T-cell (primary cell): ENCODE data around the gene SCN1A. TPM values are rescaled to one million over a fixed set of nuclear protein-coding genes. Genes with fewer than 3 reads are reported as not detected.

Source experiments
- ATAC-seq, 4 experiments: fragments of 200-7000 bp in 3 of 4; fragments of 150-1000 bp in 1 of 4; cut with Tn5 transposase; replicated peaks in 1 of 4; 1 replicate in 3 of 4; 2 replicates in 1 of 4; pipeline ENCODE4 v1.10.0; 2021; ENCODE audit warnings: moderate library complexity in 3 of 4, mild to moderate bottlenecking in 2 of 4, moderate number of reproducible peaks in 1 of 4
- CTCF ChIA-PET, 2 donors: fragments of 300-600 bp; sonication (Branson Sonifier 250); formaldehyde crosslinking; loops; one replicate each; lab custom pipeline; 2022; ENCODE audit warnings: antibody characterized with exemption in 2 of 2; lab: Charles Lee
- POLR2A ChIA-PET, 2 donors: fragments of 300-600 bp; sonication (Branson Sonifier 250); formaldehyde crosslinking; loops; one replicate each; lab custom pipeline; 2022; ENCODE audit warnings: antibody characterized with exemption in 2 of 2; lab: Charles Lee
- DNase-seq, 35 experiments: peaks; one replicate each; pipeline versions ENCODE4 v3.0.0 to v3.0.0-alpha.2; 2013 to 2023
- H3K27ac ChIP-seq: one replicate; pipeline ENCODE4 v1.5.1; 2013; ENCODE audit warnings: low read length
- H3K27me3 ChIP-seq, 2 experiments: replicated peaks in 1 of 2; 1 replicate in 1 of 2; 2 replicates in 1 of 2; pipeline versions ENCODE4 v1.6.1 to v1.7.0; 2013; ENCODE audit warnings: low read length in 1 of 2, mixed read lengths in 1 of 2; ENCODE audit not compliant: control insufficient read depth in 2 of 2, insufficient read depth in 2 of 2; ENCODE audit errors: extremely low read depth in 1 of 2
- H3K36me3 ChIP-seq, 2 donors: 1 replicate in 1 of 2; 2 replicates in 1 of 2; pipeline versions ENCODE4 v1.6.1 to v1.7.0; 2013; ENCODE audit warnings: low read length in 1 of 2; ENCODE audit not compliant: control insufficient read depth in 2 of 2, insufficient read depth in 1 of 2; ENCODE audit errors: extremely low read depth in 1 of 2
- H3K4me1 ChIP-seq, 2 experiments: 1 replicate in 1 of 2; 2 replicates in 1 of 2; pipeline versions ENCODE4 v1.6.1 to v1.7.0; 2013; ENCODE audit warnings: low read length in 2 of 2, mixed read lengths in 1 of 2; ENCODE audit not compliant: insufficient read depth in 2 of 2, control insufficient read depth in 1 of 2; ENCODE audit errors: extremely low read depth in 1 of 2
- H3K4me3 ChIP-seq, 2 donors: 1 replicate in 1 of 2; 2 replicates in 1 of 2; pipeline versions ENCODE4 v1.5.1 to v1.7.0; 2013; ENCODE audit warnings: mild to moderate bottlenecking in 2 of 2, low read length in 1 of 2, moderate library complexity in 1 of 2; ENCODE audit not compliant: control insufficient read depth in 1 of 2; ENCODE audit errors: extremely low read depth in 1 of 2
- H3K9me3 ChIP-seq: 2 replicates; pipeline ENCODE4 v1.7.0; 2013
- H3K27ac Mint-ChIP-seq, 2 donors: one replicate each; pipeline ENCODE4 v1.8.0; 2020 to 2021; ENCODE audit warnings: mild to moderate bottlenecking in 2 of 2, mixed read lengths in 2 of 2
- H3K27me3 Mint-ChIP-seq, 2 donors: one replicate each; pipeline ENCODE4 v1.8.0; 2021 to 2022; ENCODE audit warnings: mixed read lengths in 2 of 2
- H3K36me3 Mint-ChIP-seq: one replicate; pipeline ENCODE4 v1.8.0; 2021; ENCODE audit warnings: mixed read lengths
- H3K4me1 Mint-ChIP-seq, 3 donors: one replicate each; pipeline ENCODE4 v1.8.0; 2020 to 2022; ENCODE audit warnings: mixed read lengths in 3 of 3, mild to moderate bottlenecking in 1 of 3
- H3K4me3 Mint-ChIP-seq, 3 donors: one replicate each; pipeline ENCODE4 v1.8.0; 2020 to 2022; ENCODE audit warnings: mild to moderate bottlenecking in 3 of 3, mixed read lengths in 3 of 3, moderate library complexity in 3 of 3
- H3K9me3 Mint-ChIP-seq, 3 donors: one replicate each; pipeline ENCODE4 v1.8.0; 2020 to 2022; ENCODE audit warnings: mixed read lengths in 3 of 3
- WGBS: methylation state at CpG from one replicate; pipeline ENCODE4 v1.1.5; 2013; ENCODE audit warnings: missing lambda C conversion rate; ENCODE audit not compliant: insufficient coverage; 5-methylcytosine and 5-hydroxymethylcytosine counted together
- total RNA-seq, 35 experiments: library from RNA in 6 of 35; stranded (reverse) in 6 of 35; fragments of 120-200 nt in 1 of 35; gene quantifications; one replicate each; pipeline versions ENCODE4 v1.2.1 to v1.2.4 and lab custom pipeline; 2013 to 2026

Gene SCN1A
- total RNA-seq, 5 donors from 2014 or later (not counting 1 experiment from before 2014, with no cell fraction given) = not detected

GRCh38 chr2:166042356-166042755 lies 85.5 kb downstream of the SCN1A start:
- no peak overlapping the region for H3K4me3 ChIP-seq
- WGBS = 60% methylated on average over 1 of the region's 1 CpG
- DNase-seq (no peak), ATAC-seq (no peak)
- H3K4me1 ChIP-seq = no peaks in the 10 kb centered on the region
- Mint-ChIP-seq H3K27ac (no peak overlapping the region), H3K27me3 (peaks cover 3 to 13% of the 10 kb centered on the region in 2 donors), H3K4me1 (no peaks in the 10 kb centered on the region), H3K4me3 (no peak overlapping the region), H3K9me3 (no peaks in the 10 kb centered on the region), H3K36me3 (no peaks in the 10 kb centered on the region)
- POLR2A ChIA-PET = no interaction called here
- H3K27ac ChIP-seq = no peak overlapping the region
- H3K36me3 ChIP-seq = no peaks in the 10 kb centered on the region
- CTCF ChIA-PET = no interaction called here
- H3K27me3 ChIP-seq = no peaks in the 10 kb centered on the region
- H3K9me3 ChIP-seq = no peaks in the 10 kb centered on the region

- Histone ChIP-seq H3K4me1 (no peaks in the 10 kb centered on the region), H3K4me3 (no peak overlapping the region), H3K27ac (no peak overlapping the region), H3K36me3 (no peaks in the 10 kb centered on the region), H3K9me3 (no peaks in the 10 kb centered on the region), H3K27me3 (no peaks in the 10 kb centered on the region)
- Mint-ChIP-seq H3K27me3 (peaks cover 3 to 13% of the 10 kb centered on the region in 2 donors), H3K4me3 (no peak overlapping the region), H3K36me3 (no peaks in the 10 kb centered on the region), H3K9me3 (no peaks in the 10 kb centered on the region), H3K27ac (no peak overlapping the region), H3K4me1 (no peaks in the 10 kb centered on the region)
- WGBS = no CpG with 5 or more reads among the region's 1 CpG
- ChIA-PET CTCF (no interaction called here), POLR2A (no interaction called here)
- DNase-seq (no peak), ATAC-seq (no peak)
These were observed 86.2 kb downstream of the SCN1A start for GRCh38 chr2:166041613-166042012.

GRCh38 chr2:166032361-166032760 lies 95.5 kb downstream of the SCN1A start:
- Histone ChIP-seq H3K4me1 (no peaks in the 10 kb centered on the region), H3K27me3 (no peaks in the 10 kb centered on the region), H3K9me3 (no peaks in the 10 kb centered on the region), H3K4me3 (no peak overlapping the region), H3K27ac (no peak overlapping the region), H3K36me3 (no peaks in the 10 kb centered on the region)
- no peak overlapping the region for H3K27ac Mint-ChIP-seq
- no CpG with 5 or more reads among the region's 1 CpG for WGBS
- no peaks in the 10 kb centered on the region for H3K36me3 Mint-ChIP-seq
- ATAC-seq = no peak
- ChIA-PET POLR2A (interaction anchor here in 1 of 2 donors (0.6 kb wide), 1 partner anchor 28 kb away, joined by 4 read pairs; no protein-coding TSS in a partner anchor), CTCF (no interaction called here)
- H3K9me3 Mint-ChIP-seq = no peaks in the 10 kb centered on the region
- no peak overlapping the region for H3K4me3 Mint-ChIP-seq
- no peak for DNase-seq
- peaks cover 6 to 10% of the 10 kb centered on the region in 2 donors for H3K27me3 Mint-ChIP-seq
- H3K4me1 Mint-ChIP-seq = no peaks in the 10 kb centered on the region

GRCh38 chr2:166031054-166031453 lies 96.8 kb downstream of the SCN1A start:
- H3K36me3 Mint-ChIP-seq = no peaks in the 10 kb centered on the region
- no peak for ATAC-seq
- H3K4me1 Mint-ChIP-seq = no peaks in the 10 kb centered on the region
- Histone ChIP-seq H3K27ac (no peak overlapping the region), H3K36me3 (no peaks in the 10 kb centered on the region), H3K4me3 (no peak overlapping the region), H3K9me3 (no peaks in the 10 kb centered on the region), H3K4me1 (no peaks in the 10 kb centered on the region), H3K27me3 (no peaks in the 10 kb centered on the region)
- peaks cover 6 to 10% of the 10 kb centered on the region in 2 donors for H3K27me3 Mint-ChIP-seq
- no peak overlapping the region for H3K4me3 Mint-ChIP-seq
- H3K9me3 Mint-ChIP-seq = no peaks in the 10 kb centered on the region
- H3K27ac Mint-ChIP-seq = no peak overlapping the region
- CTCF ChIA-PET = no interaction called here
- no CpG with 5 or more reads among the region's 2 CpGs for WGBS
- POLR2A ChIA-PET = no interaction called here
- no peak for DNase-seq

GRCh38 chr2:166025313-166025712 lies 102.5 kb downstream of the SCN1A start:
- CTCF ChIA-PET = interaction anchor here in 1 of 2 donors (0.6 to 1.2 kb wide), 2 partner anchors 56 to 1031 kb away, joined by 3 to 4 read pairs; no protein-coding TSS in a partner anchor
- no peak for DNase-seq

GRCh38 chr2:166017208-166017607 lies 110.6 kb downstream of the SCN1A start:
- ChIA-PET CTCF (no interaction called here), POLR2A (no interaction called here)
- Histone ChIP-seq H3K27ac (no peak overlapping the region), H3K27me3 (no peaks in the 10 kb centered on the region), H3K9me3 (no peaks in the 10 kb centered on the region), H3K4me3 (no peak overlapping the region), H3K4me1 (no peaks in the 10 kb centered on the region), H3K36me3 (no peaks in the 10 kb centered on the region)
- no peak for DNase-seq
- H3K27me3 Mint-ChIP-seq = peaks cover 0 to 2% of the 10 kb centered on the region in 2 donors
- no peaks in the 10 kb centered on the region for H3K9me3 Mint-ChIP-seq
- H3K4me3 Mint-ChIP-seq = no peak overlapping the region
- no peaks in the 10 kb centered on the region for H3K36me3 Mint-ChIP-seq
- no peaks in the 10 kb centered on the region for H3K4me1 Mint-ChIP-seq
- 72% methylated on average over 3 of the region's 5 CpGs for WGBS
- no peak for ATAC-seq
- H3K27ac Mint-ChIP-seq = no peak overlapping the region

More at GRCh38 chr2:166025313-166025712, 102.5 kb downstream of the SCN1A start:
- Histone ChIP-seq H3K36me3 (no peaks in the 10 kb centered on the region), H3K9me3 (no peaks in the 10 kb centered on the region), H3K4me1 (no peaks in the 10 kb centered on the region), H3K27me3 (no peaks in the 10 kb centered on the region), H3K4me3 (no peak overlapping the region), H3K27ac (no peak overlapping the region)
- H3K9me3 Mint-ChIP-seq = no peaks in the 10 kb centered on the region
- no peak for ATAC-seq
- POLR2A ChIA-PET = no interaction called here
- H3K27ac Mint-ChIP-seq = no peak overlapping the region
- H3K36me3 Mint-ChIP-seq = no peaks in the 10 kb centered on the region
- H3K4me3 Mint-ChIP-seq = no peak overlapping the region
- H3K27me3 Mint-ChIP-seq = peaks cover 4 to 10% of the 10 kb centered on the region in 2 donors
- H3K4me1 Mint-ChIP-seq = no peaks in the 10 kb centered on the region

- Histone ChIP-seq H3K36me3 (no peaks in the 10 kb centered on the region), H3K27ac (no peak overlapping the region), H3K27me3 (no peaks in the 10 kb centered on the region), H3K9me3 (no peaks in the 10 kb centered on the region), H3K4me3 (no peak overlapping the region), H3K4me1 (no peaks in the 10 kb centered on the region)
- Mint-ChIP-seq H3K27ac (no peak overlapping the region), H3K27me3 (peaks cover 2 to 4% of the 10 kb centered on the region in 2 donors), H3K36me3 (no peaks in the 10 kb centered on the region), H3K9me3 (no peaks in the 10 kb centered on the region), H3K4me3 (no peak overlapping the region), H3K4me1 (no peaks in the 10 kb centered on the region)
- no CpG with 5 or more reads among the region's 1 CpG for WGBS
- DNase-seq = no peak
- POLR2A ChIA-PET = no interaction called here
- CTCF ChIA-PET = no interaction called here
- ATAC-seq = no peak
These were observed 113.9 kb downstream of the SCN1A start for GRCh38 chr2:166013878-166014277.
